CD14-positive monocyte (primary cell): ENCODE results near the gene CSNK1G3. TPM values are rescaled to one million over a fixed set of nuclear protein-coding genes. Genes with fewer than 3 reads are reported as not detected.

Experiments used
- DNase-seq, 3 donors: peaks; one replicate each; pipeline ENCODE4 v3.0.0-alpha.2; 2011 to 2022
- H2AFZ ChIP-seq: 2 replicates; pipeline ENCODE4 v1.6.0; 2012; ENCODE audit warnings: mild to moderate bottlenecking, low read depth, low read length, inconsistent platforms; ENCODE audit not compliant: insufficient read depth, poor library complexity, severe bottlenecking
- H3K27ac ChIP-seq, 2 donors: 1 replicate in 1 of 2; 2 replicates in 1 of 2; pipeline ENCODE4 v1.5.1; 2012 to 2013; ENCODE audit warnings: low read length in 2 of 2, control low read depth in 1 of 2, inconsistent platforms in 1 of 2, low read depth in 1 of 2, mild to moderate bottlenecking in 1 of 2
- H3K27me3 ChIP-seq, 2 donors: one replicate each; pipeline versions ENCODE4 v1.6.0 to v1.6.1; 2011 to 2013; ENCODE audit warnings: low read length in 2 of 2; ENCODE audit not compliant: control insufficient read depth in 2 of 2, insufficient read depth in 2 of 2
- H3K36me3 ChIP-seq, 2 donors: replicated peaks in 1 of 2; 1 replicate in 1 of 2; 2 replicates in 1 of 2; pipeline versions ENCODE4 v1.5.1 to v1.6.1; 2012 to 2013; ENCODE audit warnings: low read length in 2 of 2, control low read depth in 1 of 2, inconsistent platforms in 1 of 2, mild to moderate bottlenecking in 1 of 2; ENCODE audit not compliant: insufficient read depth in 2 of 2, control insufficient read depth in 1 of 2
- H3K4me1 ChIP-seq, 2 donors: 1 replicate in 1 of 2; 2 replicates in 1 of 2; pipeline versions ENCODE4 v1.5.1 to v1.6.1; 2012 to 2013; ENCODE audit warnings: low read length in 2 of 2, control low read depth in 1 of 2, inconsistent platforms in 1 of 2, mild to moderate bottlenecking in 1 of 2, moderate library complexity in 1 of 2; ENCODE audit not compliant: insufficient read depth in 2 of 2, control insufficient read depth in 1 of 2
- H3K4me2 ChIP-seq: replicated peaks from 2 replicates; pipeline ENCODE3; 2012; ENCODE audit warnings: low read length, moderate library complexity, mild to moderate bottlenecking; ENCODE audit not compliant: poor library complexity, severe bottlenecking; ENCODE audit errors: extremely low read depth
- H3K4me3 ChIP-seq, 3 experiments: fragments of 200-600 bp in 1 of 3; sonication (generic) in 1 of 3; replicated peaks in 1 of 3; 1 replicate in 2 of 3; 2 replicates in 1 of 3; pipeline ENCODE4 v1.5.1; 2011 to 2013; ENCODE audit warnings: low read length in 3 of 3, mild to moderate bottlenecking in 3 of 3, control low read depth in 2 of 3, low read depth in 2 of 3, inconsistent platforms in 1 of 3, moderate library complexity in 1 of 3
- H3K79me2 ChIP-seq: 2 replicates; pipeline ENCODE4 v1.6.0; 2012; ENCODE audit warnings: mild to moderate bottlenecking, control low read depth, inconsistent platforms, low read length, moderate library complexity; ENCODE audit not compliant: insufficient read depth
- H3K9ac ChIP-seq: 2 replicates; pipeline ENCODE4 v1.6.0; 2017; ENCODE audit warnings: low read length, mild to moderate bottlenecking; ENCODE audit not compliant: insufficient read depth, poor library complexity, severe bottlenecking
- H3K9me3 ChIP-seq, 2 donors: replicated peaks in 1 of 2; 1 replicate in 1 of 2; 2 replicates in 1 of 2; pipeline versions ENCODE4 v1.5.1 to v1.6.1; 2012 to 2013; ENCODE audit warnings: low read length in 2 of 2, control low read depth in 1 of 2; ENCODE audit not compliant: control insufficient read depth in 1 of 2, insufficient read depth in 1 of 2
- H4K20me1 ChIP-seq: 2 replicates; pipeline ENCODE4 v1.6.0; 2012; ENCODE audit warnings: mild to moderate bottlenecking, low read length, control low read depth, moderate library complexity; ENCODE audit not compliant: insufficient read depth
- H3K27ac Mint-ChIP-seq, 7 donors: one replicate each; pipeline ENCODE4 v1.8.0; 2020; ENCODE audit warnings: mild to moderate bottlenecking in 7 of 7, mixed read lengths in 7 of 7, moderate library complexity in 6 of 7, inconsistent platforms in 2 of 7
- H3K27me3 Mint-ChIP-seq, 3 donors: one replicate each; pipeline ENCODE4 v1.8.0; 2021 to 2022; ENCODE audit warnings: low read depth in 3 of 3, mild to moderate bottlenecking in 3 of 3, mixed read lengths in 3 of 3, moderate library complexity in 3 of 3, inconsistent platforms in 1 of 3
- H3K36me3 Mint-ChIP-seq, 2 donors: one replicate each; pipeline ENCODE4 v1.8.0; 2020; ENCODE audit warnings: mixed read lengths in 2 of 2, inconsistent platforms in 1 of 2, mild to moderate bottlenecking in 1 of 2
- H3K4me1 Mint-ChIP-seq: one replicate; pipeline ENCODE4 v1.8.0; 2020; ENCODE audit warnings: mild to moderate bottlenecking, mixed read lengths
- H3K4me3 Mint-ChIP-seq, 2 donors: one replicate each; pipeline ENCODE4 v1.8.0; 2020; ENCODE audit warnings: mild to moderate bottlenecking in 2 of 2, mixed read lengths in 2 of 2, moderate library complexity in 1 of 2
- H3K9me3 Mint-ChIP-seq, 7 donors: one replicate each; pipeline ENCODE4 v1.8.0; 2020 to 2022; ENCODE audit warnings: mixed read lengths in 7 of 7, mild to moderate bottlenecking in 6 of 7, moderate library complexity in 6 of 7, inconsistent platforms in 2 of 7
- WGBS: methylation state at CpG from one replicate; pipeline ENCODE4 v1.1.5; 2013; ENCODE audit warnings: missing lambda C conversion rate; ENCODE audit not compliant: insufficient coverage; 5-methylcytosine and 5-hydroxymethylcytosine counted together
- intact Hi-C, 2 donors: fragments of 100-400 bp; cut with micrococcal nuclease; formaldehyde crosslinking; loops; one replicate each; pipeline versions ENCODE4 v1.15.0 to v1.15.1; 2023
- polyA plus RNA-seq, 3 donors: library from polyadenylated mRNA; depleted of rRNA in 1 of 3; unstranded in 2 of 3; stranded (reverse) in 1 of 3; fragments of 300-500 nt in 2 of 3; fragments of >200 nt in 1 of 3; fragmentation: Illumina TruSeq in 2 of 3; gene quantifications; 1 replicate in 2 of 3; 2 replicates in 1 of 3; pipeline ENCODE4 v1.2.3, GENCODE V29; 2012 to 2021
- TF ChIP-seq, protein P1 (sequence below): fragments of 200-600 bp; IDR thresholded peaks from one replicate; pipeline ENCODE4 v1.8.0; 2022; ENCODE audit warnings: antibody characterized with exemption, mild to moderate bottlenecking

Gene CSNK1G3
- polyA plus RNA-seq, 3 donors: 10.8 to 22.3 (median 17.1) TPM

DNA sequence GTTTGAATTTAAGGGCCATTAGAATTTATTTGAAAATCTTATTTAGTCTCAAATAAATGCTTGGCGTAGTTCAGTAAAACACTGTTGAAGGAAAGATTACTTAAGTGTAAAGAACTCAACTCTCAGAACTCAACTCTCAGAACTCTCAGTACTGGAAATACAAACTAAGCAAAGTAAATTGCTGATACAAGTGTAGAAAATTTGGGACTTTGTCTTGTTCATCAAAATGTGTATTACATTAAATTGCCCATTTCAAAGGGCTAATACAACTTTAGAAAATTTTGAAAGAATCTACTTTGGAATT lies 99.4 kb downstream of the CSNK1G3 start:
- TF ChIP-seq, protein P1, sequence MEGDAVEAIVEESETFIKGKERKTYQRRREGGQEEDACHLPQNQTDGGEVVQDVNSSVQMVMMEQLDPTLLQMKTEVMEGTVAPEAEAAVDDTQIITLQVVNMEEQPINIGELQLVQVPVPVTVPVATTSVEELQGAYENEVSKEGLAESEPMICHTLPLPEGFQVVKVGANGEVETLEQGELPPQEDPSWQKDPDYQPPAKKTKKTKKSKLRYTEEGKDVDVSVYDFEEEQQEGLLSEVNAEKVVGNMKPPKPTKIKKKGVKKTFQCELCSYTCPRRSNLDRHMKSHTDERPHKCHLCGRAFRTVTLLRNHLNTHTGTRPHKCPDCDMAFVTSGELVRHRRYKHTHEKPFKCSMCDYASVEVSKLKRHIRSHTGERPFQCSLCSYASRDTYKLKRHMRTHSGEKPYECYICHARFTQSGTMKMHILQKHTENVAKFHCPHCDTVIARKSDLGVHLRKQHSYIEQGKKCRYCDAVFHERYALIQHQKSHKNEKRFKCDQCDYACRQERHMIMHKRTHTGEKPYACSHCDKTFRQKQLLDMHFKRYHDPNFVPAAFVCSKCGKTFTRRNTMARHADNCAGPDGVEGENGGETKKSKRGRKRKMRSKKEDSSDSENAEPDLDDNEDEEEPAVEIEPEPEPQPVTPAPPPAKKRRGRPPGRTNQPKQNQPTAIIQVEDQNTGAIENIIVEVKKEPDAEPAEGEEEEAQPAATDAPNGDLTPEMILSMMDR: peak; percentile 72
- H3K4me1 Mint-ChIP-seq: no peaks in the 10 kb centered on the region
- H3K27ac ChIP-seq: no peak overlapping the region
- H3K27ac Mint-ChIP-seq: no peak overlapping the region
- H3K4me1 ChIP-seq: no peaks in the 10 kb centered on the region
- WGBS: no CpG with 5 or more reads among the region's 1 CpG
- peaks cover 0 to 2% (median 0%) of the 10 kb centered on the region in 3 donors for H3K27me3 Mint-ChIP-seq
- H3K9ac ChIP-seq: no peak overlapping the region
- no peak overlapping the region for H3K4me2 ChIP-seq
- no peak for DNase-seq
- no peaks in the 10 kb centered on the region for H3K9me3 ChIP-seq
- no peaks in the 10 kb centered on the region for H3K9me3 Mint-ChIP-seq
- H3K4me3 Mint-ChIP-seq: no peak overlapping the region
- no peak overlapping the region for H2AFZ ChIP-seq
- peaks cover 40 to 54% of the 10 kb centered on the region in 2 donors for H3K36me3 Mint-ChIP-seq
- H3K4me3 ChIP-seq: no peak overlapping the region
- H3K27me3 ChIP-seq: no peaks in the 10 kb centered on the region
- H3K36me3 ChIP-seq: peaks cover 26 to 67% of the 10 kb centered on the region in 2 donors
- no peaks in the 10 kb centered on the region for H4K20me1 ChIP-seq
- intact Hi-C loops: no loop called here
- H3K79me2 ChIP-seq: no peaks in the 10 kb centered on the region

DNA sequence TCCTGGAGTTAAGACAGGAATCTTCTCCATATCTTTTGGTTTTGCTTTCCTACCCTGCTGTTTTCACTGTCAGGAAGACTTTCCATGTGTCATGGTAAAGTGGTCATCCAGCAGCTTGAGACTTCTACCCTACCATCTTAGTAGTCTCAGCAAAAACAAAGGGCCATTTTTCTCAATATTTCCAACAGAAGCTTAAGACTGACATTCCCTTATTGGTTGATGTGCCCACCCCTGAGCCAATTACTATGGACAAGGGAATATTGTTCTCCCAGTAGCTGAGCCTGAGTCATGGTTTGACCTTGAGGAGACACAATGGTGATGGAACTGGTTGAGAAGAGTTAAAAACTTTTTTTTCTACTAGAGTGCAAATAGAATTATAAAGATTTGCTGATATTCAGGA lies 105.6 kb downstream of the CSNK1G3 start:
- no peak overlapping the region for H3K27ac ChIP-seq
- intact Hi-C loops: no loop called here
- H2AFZ ChIP-seq: no peak overlapping the region
- H3K27ac Mint-ChIP-seq: no peak overlapping the region
- H3K9me3 Mint-ChIP-seq: peaks cover 0 to 2% (median 0%) of the 10 kb centered on the region in 7 donors
- no peak overlapping the region for H3K4me2 ChIP-seq
- H3K9ac ChIP-seq: no peak overlapping the region
- no peaks in the 10 kb centered on the region for H4K20me1 ChIP-seq
- peaks cover 27 to 29% of the 10 kb centered on the region in 2 donors for H3K36me3 Mint-ChIP-seq
- H3K4me3 ChIP-seq: no peak overlapping the region
- no peak overlapping the region for H3K4me3 Mint-ChIP-seq
- peaks cover 0 to 2% (median 0%) of the 10 kb centered on the region in 3 donors for H3K27me3 Mint-ChIP-seq
- no peaks in the 10 kb centered on the region for H3K27me3 ChIP-seq
- H3K4me1 Mint-ChIP-seq: no peaks in the 10 kb centered on the region
- H3K4me1 ChIP-seq: no peaks in the 10 kb centered on the region
- no peak for DNase-seq
- TF ChIP-seq, protein P1: no peak
- H3K9me3 ChIP-seq: no peaks in the 10 kb centered on the region
- peaks cover 15 to 34% of the 10 kb centered on the region in 2 donors for H3K36me3 ChIP-seq
- no peaks in the 10 kb centered on the region for H3K79me2 ChIP-seq
